ENCODE results near the gene PTPRA. TPM values are rescaled to one million over a fixed set of nuclear protein-coding genes. Genes with fewer than 3 reads are reported as not detected.

PTPRA gene
- total and polyA plus RNA-seq, 2 donors (not counting 1 experiment from before 2014, with no cell fraction given), result 32.1 to 64.2 TPM

- CTCF ChIA-PET, result no interaction called here
- intact Hi-C loops (cut with micrococcal nuclease), result loop anchor here (10.0 kb wide), 1 partner anchor 113 kb away; the partner anchor contains the start of gene PTPRA
- no peaks in the 10 kb centered on the region for H3K4me1 Mint-ChIP-seq
- Histone ChIP-seq H3K27ac (ENCODE audit: low read length in 2 of 2) (no peak overlapping the region), H3K4me2 (replicated peaks; ENCODE audit: low read depth, low read length, poor library complexity, severe bottlenecking) (no peak overlapping the region), H3K79me2 (ENCODE audit: control insufficient read depth, insufficient read depth, low read length) (peaks cover 5% of the 10 kb centered on the region), H2AFZ (ENCODE audit: insufficient read depth, low read depth, low read length, poor library complexity, severe bottlenecking) (no peak overlapping the region), H4K20me1 (ENCODE audit: control insufficient read depth, insufficient read depth, low read length, poor library complexity, severe bottlenecking) (peaks cover 7% of the 10 kb centered on the region), H3K4me1 (ENCODE audit: control insufficient read depth in 2 of 2, insufficient read depth in 2 of 2, low read length in 2 of 2) (peaks cover 19 to 24% of the 10 kb centered on the region in 2 donors), H3K4me3 (ENCODE audit: control extremely low read depth in 1 of 5, extremely low read depth in 1 of 5, insufficient read depth in 1 of 5, low read depth in 2 of 5, low read length in 4 of 5) (no peak overlapping the region), H3K9me3 (ENCODE audit: control extremely low read depth in 1 of 3, control insufficient read depth in 2 of 3, insufficient read depth in 1 of 3, low read length in 2 of 3) (no peaks in the 10 kb centered on the region), H3K36me3 (replicated peaks in 1 of 2; ENCODE audit: control extremely low read depth in 1 of 2, control insufficient read depth in 1 of 2, extremely low read depth in 1 of 2, insufficient read depth in 2 of 2, low read length in 1 of 2) (peaks cover 26 to 64% of the 10 kb centered on the region in 2 experiments), H3K27me3 (replicated peaks in 1 of 4; ENCODE audit: control extremely low read depth in 1 of 4, control insufficient read depth in 3 of 4, insufficient read depth in 4 of 4, low read length in 3 of 4) (no peaks in the 10 kb centered on the region), H3K9ac (ENCODE audit: low read length) (no peak overlapping the region)
- no peaks in the 10 kb centered on the region for H3K9me3 Mint-ChIP-seq (ENCODE audit: insufficient read depth)
- DNase-seq, result no peak
- H3K4me3 Mint-ChIP-seq, result no peak overlapping the region
- no peak for ATAC-seq (ENCODE audit: low read depth)
- no peaks in the 10 kb centered on the region for H3K27me3 Mint-ChIP-seq
- no peak for TF ChIP-seq EZH2 (IDR thresholded peaks at IDR 0.05; ENCODE audit: borderline replicate concordance, insufficient read depth, low read depth, low read length, poor library complexity, severe bottlenecking)
- TF ChIP-seq CTCF (IDR thresholded peaks at IDR 0.05), result no peak
- WGBS (ENCODE audit: insufficient coverage), result no CpG with 5 or more reads among the region's 5 CpGs
- POLR2A ChIA-PET, result no interaction called here
- H3K27ac Mint-ChIP-seq, result no peak overlapping the region
Observed at GRCh38 chr20:2987861-2988260, 114.6 kb downstream of the PTPRA start.

- TF ChIP-seq CTCF (IDR thresholded peaks at IDR 0.05), result no peak
- no peak for TF ChIP-seq EZH2 (IDR thresholded peaks at IDR 0.05; ENCODE audit: borderline replicate concordance, insufficient read depth, low read depth, low read length, poor library complexity, severe bottlenecking)
- Histone ChIP-seq H3K4me1 (ENCODE audit: control insufficient read depth in 2 of 2, insufficient read depth in 2 of 2, low read length in 2 of 2) (no peaks in the 10 kb centered on the region), H3K4me3 (ENCODE audit: control extremely low read depth in 1 of 5, extremely low read depth in 1 of 5, insufficient read depth in 1 of 5, low read depth in 2 of 5, low read length in 4 of 5) (no peak overlapping the region), H4K20me1 (ENCODE audit: control insufficient read depth, insufficient read depth, low read length, poor library complexity, severe bottlenecking) (no peaks in the 10 kb centered on the region), H3K27me3 (replicated peaks in 1 of 4; ENCODE audit: control extremely low read depth in 1 of 4, control insufficient read depth in 3 of 4, insufficient read depth in 4 of 4, low read length in 3 of 4) (no peaks in the 10 kb centered on the region), H2AFZ (ENCODE audit: insufficient read depth, low read depth, low read length, poor library complexity, severe bottlenecking) (no peak overlapping the region), H3K9ac (ENCODE audit: low read length) (no peak overlapping the region), H3K27ac (ENCODE audit: low read length in 2 of 2) (no peak overlapping the region), H3K79me2 (ENCODE audit: control insufficient read depth, insufficient read depth, low read length) (no peaks in the 10 kb centered on the region), H3K36me3 (replicated peaks in 1 of 2; ENCODE audit: control extremely low read depth in 1 of 2, control insufficient read depth in 1 of 2, extremely low read depth in 1 of 2, insufficient read depth in 2 of 2, low read length in 1 of 2) (peaks cover 26 to 83% of the 10 kb centered on the region in 2 experiments), H3K9me3 (ENCODE audit: control extremely low read depth in 1 of 3, control insufficient read depth in 2 of 3, insufficient read depth in 1 of 3, low read length in 2 of 3) (no peaks in the 10 kb centered on the region), H3K4me2 (replicated peaks; ENCODE audit: low read depth, low read length, poor library complexity, severe bottlenecking) (no peak overlapping the region)
- 100% methylated on average over 4 of the region's 5 CpGs for WGBS (ENCODE audit: insufficient coverage)
- Mint-ChIP-seq H3K4me1 (no peaks in the 10 kb centered on the region), H3K27ac (no peak overlapping the region), H3K4me3 (no peak overlapping the region), H3K9me3 (ENCODE audit: insufficient read depth) (no peaks in the 10 kb centered on the region), H3K27me3 (no peaks in the 10 kb centered on the region)
- POLR2A ChIA-PET, result no interaction called here
- intact Hi-C loops (cut with micrococcal nuclease), result no loop called here
- CTCF ChIA-PET, result interaction anchor here (0.7 to 1.0 kb wide), 2 partner anchors 9 to 149 kb away, joined by 3 read pairs; no protein-coding TSS in a partner anchor
- DNase-seq (no peak), ATAC-seq (ENCODE audit: low read depth) (no peak)
Observed at GRCh38 chr20:2991532-2991931, 118.3 kb downstream of the PTPRA start.
